Measurements from ENCODE around the gene LTB4R.

DNA sequence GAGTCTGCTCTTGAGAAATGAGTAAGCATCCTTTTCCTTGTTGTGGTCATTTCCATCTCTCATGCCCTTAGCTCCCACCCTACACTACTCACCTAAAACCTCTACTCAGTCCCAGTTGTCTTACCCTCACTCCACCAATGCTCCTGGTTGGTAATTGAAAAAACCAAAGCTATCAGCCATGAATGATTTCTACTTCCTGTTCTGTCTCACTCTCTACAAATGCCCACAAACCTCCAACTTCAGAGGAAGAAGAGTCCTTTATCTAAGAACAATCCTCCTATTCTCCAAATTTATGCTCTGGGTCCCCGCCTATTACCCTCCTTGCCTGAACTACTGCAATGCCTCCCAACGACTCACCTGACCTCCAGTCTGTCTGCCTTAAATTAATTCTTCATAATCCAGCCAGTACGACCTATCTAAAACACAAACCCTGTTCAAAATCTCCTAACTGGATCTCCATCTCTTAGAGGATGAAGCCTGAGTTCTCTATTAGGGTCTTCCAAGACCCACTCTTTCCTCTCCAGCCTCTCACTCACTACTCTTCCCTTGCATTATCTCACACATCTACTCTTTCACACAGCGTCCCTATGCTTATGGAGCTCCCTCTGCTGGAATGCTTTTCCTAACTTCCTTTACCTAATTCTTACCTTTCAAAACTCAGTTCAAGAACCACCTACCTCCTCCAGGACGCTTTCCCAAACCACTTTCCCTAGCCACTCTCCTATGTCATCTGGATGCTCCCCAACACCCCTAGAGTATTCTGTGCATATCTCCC lies 13.9 kb upstream of the LTB4R start:
- TF ChIP-seq POLR2A (IDR thresholded peaks at IDR 0.05; ENCODE audit: low read length) (no peak), GATA1 (IDR thresholded peaks at IDR 0.05; ENCODE audit: low read depth, low read length) (no peak)
